ENCODE data around the gene TNNT3. TPM values are rescaled to one million over a fixed set of nuclear protein-coding genes. Genes with fewer than 3 reads are reported as not detected.
A peak's percentile ranks its signal among the peaks of the same experiment; 100 is the strongest.

TNNT3 gene
- total RNA-seq, 2 donors from 2014 or later: 1.6 TPM; not detected in 1

GRCh38 chr11:1982873-1983600 lies 63.5 kb downstream of the TNNT3 start:
- no peak overlapping the region for H3K4me3 ChIP-seq
- peaks cover 3% of the 10 kb centered on the region for H3K4me1 ChIP-seq
- H3K27ac ChIP-seq: peak overlapping the region in 1 of 4 donors; percentile 37
- WGBS, 2 donors: no CpG with 5 or more reads among the region's 26 CpGs
- TF ChIP-seq POLR2A (IDR thresholded peaks at IDR 0.05): no peak
- TF ChIP-seq CTCF (IDR thresholded peaks at IDR 0.05): no peak
- no peaks in the 10 kb centered on the region for H3K27me3 ChIP-seq
- no peaks in the 10 kb centered on the region for H3K36me3 ChIP-seq (replicated peaks in 1 of 2; ENCODE audit: insufficient read depth in 1 of 2, low read depth in 2 of 2)
- no peaks in the 10 kb centered on the region for H3K9me3 ChIP-seq
- intact Hi-C loops (cut with DNase I): no loop called here
- ATAC-seq: peak; percentile 42
- no peak for DNase-seq

- H3K27me3 ChIP-seq: no peaks in the 10 kb centered on the region
- TF ChIP-seq CTCF (IDR thresholded peaks at IDR 0.05): no peak
- no peak for TF ChIP-seq POLR2A (IDR thresholded peaks at IDR 0.05)
- peak in 1 of 4 donors; percentile 7 for DNase-seq
- ATAC-seq: peak; percentile 12
- H3K27ac ChIP-seq: peak overlapping the region in 1 of 4 donors; percentile 37
- H3K36me3 ChIP-seq (replicated peaks in 1 of 2; ENCODE audit: insufficient read depth in 1 of 2, low read depth in 2 of 2): no peaks in the 10 kb centered on the region
- H3K4me1 ChIP-seq: peaks cover 5% of the 10 kb centered on the region
- 53% methylated on average over 3 of the region's 12 CpGs; no CpG with 5 or more reads in 1 of the 2 donors for WGBS, 2 donors
- intact Hi-C loops (cut with DNase I): no loop called here
- H3K9me3 ChIP-seq: no peaks in the 10 kb centered on the region
- H3K4me3 ChIP-seq: no peak overlapping the region
Observed at GRCh38 chr11:1983601-1983961, 64.1 kb downstream of the TNNT3 start.

- H3K36me3 ChIP-seq (replicated peaks in 1 of 2; ENCODE audit: insufficient read depth in 1 of 2, low read depth in 2 of 2): no peaks in the 10 kb centered on the region
- intact Hi-C loops (cut with DNase I): no loop called here
- H3K4me3 ChIP-seq: no peak overlapping the region
- no peak for ATAC-seq
- TF ChIP-seq POLR2A (IDR thresholded peaks at IDR 0.05) (no peak), CTCF (IDR thresholded peaks at IDR 0.05) (no peak)
- H3K9me3 ChIP-seq: no peaks in the 10 kb centered on the region
- H3K27ac ChIP-seq: no peak overlapping the region
- no CpG with 5 or more reads among the region's 6 CpGs for WGBS, 2 donors
- peaks cover 8% of the 10 kb centered on the region for H3K4me1 ChIP-seq
- H3K27me3 ChIP-seq: no peaks in the 10 kb centered on the region
- no peak for DNase-seq
Observed at GRCh38 chr11:1987024-1987423, 67.5 kb downstream of the TNNT3 start.

GRCh38 chr11:1988174-1988573 lies 68.7 kb downstream of the TNNT3 start:
- no peaks in the 10 kb centered on the region for H3K9me3 ChIP-seq
- TF ChIP-seq POLR2A (IDR thresholded peaks at IDR 0.05) (no peak), CTCF (IDR thresholded peaks at IDR 0.05) (no peak)
- ATAC-seq (peak; percentile 31), DNase-seq (no peak)
- intact Hi-C loops (cut with DNase I): no loop called here
- peaks cover 8% of the 10 kb centered on the region for H3K4me1 ChIP-seq
- no peaks in the 10 kb centered on the region for H3K27me3 ChIP-seq
- H3K36me3 ChIP-seq (replicated peaks in 1 of 2; ENCODE audit: insufficient read depth in 1 of 2, low read depth in 2 of 2): no peaks in the 10 kb centered on the region
- no peak overlapping the region for H3K4me3 ChIP-seq
- WGBS, 2 donors: no CpG with 5 or more reads among the region's 11 CpGs
- H3K27ac ChIP-seq: no peak overlapping the region

Small RNAs within 50 kb of the gene (microRNA-seq; reads per million reads assigned to microRNA genes)
- 0 to 0.45 reads per million in 2 donors for gene MIR7847 (ENCODE audit: borderline number of aligned reads in 2 of 2, borderline replicate concordance in 2 of 2)

Other genes with a start within 250 kb of the TNNT3 start
- gene KRTAP5-6, start 222.5 kb upstream of the TNNT3 start, total RNA-seq: not detected
- gene IFITM10, start 169.1 kb upstream of the TNNT3 start, total RNA-seq: under 1 TPM in 1 of 2 donors, not detected in 1; 0.26 TPM
- gene CTSD, start 155.8 kb upstream of the TNNT3 start, total RNA-seq: 100 to 1,000 TPM; 214 to 255 TPM
- 10 to 100 TPM in 1 of 2 donors, 1 to 10 TPM in 1; 6.0 to 32.6 TPM for gene SYT8, start 84.7 kb upstream of the TNNT3 start, total RNA-seq
- 1 to 10 TPM; 3.4 to 3.6 TPM for gene TNNI2, start 80.7 kb upstream of the TNNT3 start, total RNA-seq
- 10 to 100 TPM in 1 of 2 donors, 1 to 10 TPM in 1; 9.9 to 11.5 TPM for gene LSP1, start 66.6 kb upstream of the TNNT3 start, total RNA-seq
- gene PRR33, start 27.8 kb upstream of the TNNT3 start, total RNA-seq: not detected
- 10 to 100 TPM; 40.2 to 83.4 TPM for gene MRPL23, start 27.6 kb downstream of the TNNT3 start, total RNA-seq
- gene H19, start 78.1 kb downstream of the TNNT3 start, total RNA-seq: 100 to 1,000 TPM; 151 to 234 TPM
- gene IGF2, start 219.7 kb downstream of the TNNT3 start, total RNA-seq: 10 to 100 TPM; 10.6 to 84.0 TPM
- gene INS, start 241.5 kb downstream of the TNNT3 start, total RNA-seq: over 10,000 TPM in 1 of 2 donors, 1,000 to 10,000 TPM in 1; 1,947 to 16,276 TPM

All from body of pancreas (tissue), 4 donors.